Testis (tissue), 2 donors: ENCODE data around the gene SCAMP5.

ENCODE experiments used
- POLR2A ChIP-seq: fragments of 450-650 bp; IDR thresholded peaks from one replicate; pipeline ENCODE4 v1.6.1; 2017; ENCODE audit warnings: antibody characterized with exemption, mild to moderate bottlenecking, moderate library complexity
- TF ChIP-seq, protein P1 (sequence below), 3 experiments: fragments of 450-650 bp in 2 of 3; fragments of 200-600 bp in 1 of 3; sonication (generic) in 1 of 3; IDR thresholded peaks; one replicate each; pipeline ENCODE4 v1.5.1; 2016 to 2019; ENCODE audit warnings: antibody characterized with exemption in 3 of 3, mild to moderate bottlenecking in 2 of 3, moderate library complexity in 1 of 3

DNA sequence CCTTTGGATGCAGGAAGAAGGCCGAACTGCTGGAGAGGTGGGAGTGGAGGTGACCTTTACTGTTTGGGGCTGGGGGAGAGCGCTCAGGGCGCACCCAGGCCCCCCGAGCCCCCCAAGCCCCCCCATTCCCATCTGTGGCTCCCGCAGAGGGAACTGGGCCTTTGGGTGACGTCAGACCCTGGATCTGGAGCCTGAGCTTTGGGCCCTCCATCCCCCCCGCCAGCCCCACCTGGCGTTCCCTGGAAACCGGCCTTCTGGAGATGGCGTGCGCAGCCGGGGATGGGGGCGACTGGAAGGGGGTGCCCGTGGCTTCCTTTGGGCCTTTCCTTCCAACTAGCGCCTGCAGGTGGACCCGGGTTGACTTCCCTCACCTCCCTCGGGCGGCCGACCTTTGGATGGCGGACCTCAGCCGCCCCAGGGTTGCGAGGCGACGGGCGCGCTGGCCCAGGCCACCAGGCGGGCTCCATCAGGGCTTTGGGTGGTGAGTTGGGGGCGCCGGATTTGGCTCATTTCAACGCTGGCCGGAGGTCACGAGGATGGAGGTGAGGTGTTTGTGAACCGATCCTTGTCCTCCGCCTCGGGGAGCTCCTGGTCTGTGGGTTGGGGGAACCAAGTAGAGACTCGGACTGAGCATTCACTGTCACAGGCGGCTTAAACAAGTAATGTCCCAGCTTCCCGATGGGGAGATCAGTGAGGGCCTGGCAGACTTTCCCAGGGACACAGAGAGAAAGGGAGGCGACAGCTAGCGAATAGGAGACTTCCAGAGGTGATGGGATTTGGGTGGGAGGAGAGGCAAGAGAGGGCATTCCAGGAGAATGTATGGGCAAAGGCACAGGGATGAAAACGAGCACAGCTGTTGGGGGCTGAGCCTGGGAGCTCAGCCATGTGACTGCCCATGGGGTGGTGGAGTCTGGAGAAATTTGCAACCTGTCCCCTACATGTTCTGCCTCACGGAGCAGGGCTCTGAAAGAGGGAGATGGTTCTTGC lies 709 bp downstream of the SCAMP5 start:
- TF ChIP-seq, protein P1, sequence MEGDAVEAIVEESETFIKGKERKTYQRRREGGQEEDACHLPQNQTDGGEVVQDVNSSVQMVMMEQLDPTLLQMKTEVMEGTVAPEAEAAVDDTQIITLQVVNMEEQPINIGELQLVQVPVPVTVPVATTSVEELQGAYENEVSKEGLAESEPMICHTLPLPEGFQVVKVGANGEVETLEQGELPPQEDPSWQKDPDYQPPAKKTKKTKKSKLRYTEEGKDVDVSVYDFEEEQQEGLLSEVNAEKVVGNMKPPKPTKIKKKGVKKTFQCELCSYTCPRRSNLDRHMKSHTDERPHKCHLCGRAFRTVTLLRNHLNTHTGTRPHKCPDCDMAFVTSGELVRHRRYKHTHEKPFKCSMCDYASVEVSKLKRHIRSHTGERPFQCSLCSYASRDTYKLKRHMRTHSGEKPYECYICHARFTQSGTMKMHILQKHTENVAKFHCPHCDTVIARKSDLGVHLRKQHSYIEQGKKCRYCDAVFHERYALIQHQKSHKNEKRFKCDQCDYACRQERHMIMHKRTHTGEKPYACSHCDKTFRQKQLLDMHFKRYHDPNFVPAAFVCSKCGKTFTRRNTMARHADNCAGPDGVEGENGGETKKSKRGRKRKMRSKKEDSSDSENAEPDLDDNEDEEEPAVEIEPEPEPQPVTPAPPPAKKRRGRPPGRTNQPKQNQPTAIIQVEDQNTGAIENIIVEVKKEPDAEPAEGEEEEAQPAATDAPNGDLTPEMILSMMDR (IDR thresholded peaks at IDR 0.05), result no peak
- TF ChIP-seq POLR2A, result no peak
